ENCODE data around the gene SUGCT. TPM values are rescaled to one million over a fixed set of nuclear protein-coding genes. Genes with fewer than 3 reads are reported as not detected.
"Not testable (repeated sequence)": the region's sequence is repeated elsewhere in the genome, so short reads cannot be mapped to it uniquely, and the experiment has no call there.

SUGCT gene
- total RNA-seq, 1 experiment from 2014 or later, result 15.3 TPM

GRCh38 chr7:40135317-40135610 is 459 bp downstream of the SUGCT start:
- DNase-seq (ENCODE audit: low spot score), result no peak
- in situ Hi-C loops (cut with HindIII; ENCODE audit: low sequenced_read_pairs), result no loop called here

- no peak for DNase-seq (ENCODE audit: low spot score)
- in situ Hi-C loops (cut with HindIII; ENCODE audit: low sequenced_read_pairs), result no loop called here
These were observed 2.8 kb downstream of the SUGCT start for GRCh38 chr7:40137563-40137962.

GRCh38 chr7:40138973-40139372 is 4.2 kb downstream of the SUGCT start:
- no peak for DNase-seq (ENCODE audit: low spot score)
- in situ Hi-C loops (cut with HindIII; ENCODE audit: low sequenced_read_pairs), result no loop called here

- DNase-seq (ENCODE audit: low spot score); in situ Hi-C loops (cut with HindIII; ENCODE audit: low sequenced_read_pairs): not testable (repeated sequence)
These were observed 5.1 kb downstream of the SUGCT start for GRCh38 chr7:40139891-40140290.

GRCh38 chr7:40141916-40142315 is 7.1 kb downstream of the SUGCT start:
- in situ Hi-C loops (cut with HindIII; ENCODE audit: low sequenced_read_pairs); DNase-seq (ENCODE audit: low spot score): not testable (repeated sequence)

DNA sequence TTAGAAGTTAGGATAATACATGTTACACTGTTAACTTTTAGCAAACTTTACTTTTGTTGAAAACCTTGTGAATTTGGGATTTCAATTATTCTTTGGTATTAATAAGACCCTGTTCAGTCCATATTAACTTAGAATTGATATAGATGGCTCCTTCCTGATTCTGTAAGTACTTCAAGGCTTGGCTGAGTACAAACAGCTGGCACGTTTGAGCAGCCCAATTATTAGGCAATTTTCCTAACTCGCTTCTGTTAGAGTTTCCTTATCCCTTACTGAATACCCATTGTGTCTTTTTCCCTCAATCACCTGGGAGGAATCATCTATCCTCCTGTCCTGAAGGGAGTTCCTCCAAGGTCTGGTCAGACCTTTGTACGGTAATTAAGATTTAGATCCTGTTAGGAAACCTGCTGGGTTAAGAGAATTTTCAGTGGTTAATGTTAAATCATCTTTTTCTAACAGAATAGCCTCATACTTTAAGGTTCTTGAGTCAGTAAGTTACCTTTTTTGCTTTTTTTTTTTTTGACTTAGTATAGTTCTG is 10.9 kb downstream of the SUGCT start:
- in situ Hi-C loops (cut with HindIII; ENCODE audit: low sequenced_read_pairs); DNase-seq (ENCODE audit: low spot score): not testable (repeated sequence)

- DNase-seq (ENCODE audit: low spot score), result no peak
- in situ Hi-C loops (cut with HindIII; ENCODE audit: low sequenced_read_pairs), result no loop called here
These were observed 12.8 kb downstream of the SUGCT start for GRCh38 chr7:40147371-40148246.

DNA sequence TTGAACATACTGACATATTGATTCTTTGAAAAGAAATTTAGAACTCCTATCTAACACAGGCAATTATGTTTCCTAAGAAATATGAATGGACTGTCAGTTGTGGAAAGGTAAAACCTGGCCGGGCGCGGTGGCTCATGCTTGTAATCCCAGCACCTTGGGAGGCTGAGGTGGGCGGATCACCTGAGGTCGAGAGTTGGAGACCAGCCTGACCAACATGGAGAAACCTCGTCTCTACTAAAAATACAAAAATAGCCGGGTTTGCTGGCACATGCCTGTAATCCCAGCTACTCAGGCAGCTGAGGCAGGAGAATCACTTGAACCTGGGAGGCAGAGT is 13.4 kb downstream of the SUGCT start:
- in situ Hi-C loops (cut with HindIII; ENCODE audit: low sequenced_read_pairs); DNase-seq (ENCODE audit: low spot score): not testable (repeated sequence)

- in situ Hi-C loops (cut with HindIII; ENCODE audit: low sequenced_read_pairs), result no loop called here
- DNase-seq (ENCODE audit: low spot score), result no peak
These were observed 13.9 kb downstream of the SUGCT start for GRCh38 chr7:40148671-40149070.

GRCh38 chr7:40151504-40151903 is 16.7 kb downstream of the SUGCT start:
- DNase-seq (ENCODE audit: low spot score), result no peak
- in situ Hi-C loops (cut with HindIII; ENCODE audit: low sequenced_read_pairs), result no loop called here

DNA sequence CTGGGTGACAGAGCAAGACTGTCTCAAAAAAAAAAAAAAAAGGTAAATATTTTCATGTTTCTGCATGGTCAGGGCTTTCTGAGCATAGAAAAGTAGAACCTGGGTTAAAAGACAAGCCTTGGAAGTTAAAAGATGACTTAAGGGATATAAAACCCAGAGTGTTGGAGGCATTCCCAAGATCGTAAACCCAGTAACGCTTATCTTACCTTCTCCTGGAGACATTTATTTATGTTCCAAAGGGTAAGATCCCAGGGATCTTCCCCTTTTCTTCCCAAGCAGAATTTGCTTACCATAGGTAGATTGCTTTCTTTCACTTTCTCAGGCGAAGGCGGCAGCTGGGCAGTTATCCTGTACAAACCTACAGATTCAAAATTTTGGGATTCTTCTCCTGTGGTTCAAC is 22.2 kb downstream of the SUGCT start:
- in situ Hi-C loops (cut with HindIII; ENCODE audit: low sequenced_read_pairs), result no loop called here
- no peak for DNase-seq (ENCODE audit: low spot score)

GRCh38 chr7:40162516-40162915 is 27.7 kb downstream of the SUGCT start:
- in situ Hi-C loops (cut with HindIII; ENCODE audit: low sequenced_read_pairs), result no loop called here

DNA sequence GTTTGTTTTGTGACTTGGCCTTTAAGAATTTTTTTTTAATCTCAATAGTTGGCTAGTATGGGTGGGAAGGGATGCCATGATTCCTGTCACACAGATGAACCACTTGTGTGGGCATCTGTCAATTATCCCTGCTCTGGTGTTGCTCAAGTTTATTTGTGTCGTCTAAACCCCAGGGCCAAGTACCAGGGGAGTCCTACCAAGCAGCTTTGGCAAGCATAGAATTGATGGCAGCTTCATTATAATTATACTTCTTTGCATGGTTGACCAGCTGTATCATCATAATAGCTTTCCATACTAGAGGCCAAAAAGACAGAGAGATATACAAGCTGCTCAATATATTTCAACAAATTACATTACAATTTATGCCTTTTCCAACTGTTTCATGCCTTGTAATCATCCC is 30.4 kb downstream of the SUGCT start:
- in situ Hi-C loops (cut with HindIII; ENCODE audit: low sequenced_read_pairs), result no loop called here
- DNase-seq (ENCODE audit: low spot score), result peak; percentile 14

More at GRCh38 chr7:40162516-40162915, 27.7 kb downstream of the SUGCT start:
- no peak for DNase-seq (ENCODE audit: low spot score)

- in situ Hi-C loops (cut with HindIII; ENCODE audit: low sequenced_read_pairs), result no loop called here
- no peak for DNase-seq (ENCODE audit: low spot score)
These were observed 32.5 kb downstream of the SUGCT start for GRCh38 chr7:40167291-40167690.

- DNase-seq (ENCODE audit: low spot score); in situ Hi-C loops (cut with HindIII; ENCODE audit: low sequenced_read_pairs): not testable (repeated sequence)
These were observed 33.5 kb downstream of the SUGCT start for GRCh38 chr7:40168266-40168665.

GRCh38 chr7:40173121-40173520 is 38.3 kb downstream of the SUGCT start:
- DNase-seq (ENCODE audit: low spot score); in situ Hi-C loops (cut with HindIII; ENCODE audit: low sequenced_read_pairs): not testable (repeated sequence)

- DNase-seq (ENCODE audit: low spot score); in situ Hi-C loops (cut with HindIII; ENCODE audit: low sequenced_read_pairs): not testable (repeated sequence)
These were observed 40.5 kb downstream of the SUGCT start for GRCh38 chr7:40175256-40175655.

DNA sequence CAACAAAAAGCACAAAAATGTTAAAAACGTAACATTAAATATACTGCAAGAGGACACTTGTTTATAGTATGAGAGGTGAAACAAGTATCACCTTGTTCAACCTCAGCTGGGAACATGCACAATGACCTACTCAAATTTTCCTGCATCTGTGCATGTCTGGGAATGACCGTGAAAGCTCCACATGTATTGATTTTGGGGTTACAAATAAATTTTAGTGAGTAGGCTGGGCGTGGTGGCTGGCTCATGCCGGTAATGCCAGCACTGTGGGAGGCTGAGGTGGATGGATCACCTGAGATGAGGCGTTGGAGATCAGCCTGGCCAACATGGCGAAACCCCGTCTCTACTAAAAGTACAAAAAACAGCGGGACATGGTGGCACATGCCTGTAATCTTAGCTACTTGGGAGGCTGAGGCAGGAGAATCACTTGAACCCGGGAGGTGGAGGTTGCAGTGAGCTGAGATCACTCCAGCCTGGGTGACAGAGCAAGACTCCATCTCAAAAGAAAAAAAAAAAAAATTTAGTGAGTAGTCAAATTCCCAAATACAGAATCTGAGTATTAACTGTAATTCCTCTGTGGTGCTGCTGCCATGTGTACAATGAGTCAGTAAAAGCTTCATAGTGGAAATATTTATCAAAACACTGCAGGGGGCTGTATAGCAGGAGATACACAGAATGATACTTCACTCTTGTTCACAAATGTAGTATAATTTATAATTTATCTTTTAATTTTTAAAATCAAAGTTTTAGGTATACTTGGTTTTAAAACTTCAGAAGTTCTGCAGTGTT is 41.1 kb downstream of the SUGCT start:
- DNase-seq (ENCODE audit: low spot score), result no peak
- in situ Hi-C loops (cut with HindIII; ENCODE audit: low sequenced_read_pairs), result no loop called here

GRCh38 chr7:40177071-40177470 is 42.3 kb downstream of the SUGCT start:
- no peak for DNase-seq (ENCODE audit: low spot score)
- in situ Hi-C loops (cut with HindIII; ENCODE audit: low sequenced_read_pairs), result no loop called here

DNA sequence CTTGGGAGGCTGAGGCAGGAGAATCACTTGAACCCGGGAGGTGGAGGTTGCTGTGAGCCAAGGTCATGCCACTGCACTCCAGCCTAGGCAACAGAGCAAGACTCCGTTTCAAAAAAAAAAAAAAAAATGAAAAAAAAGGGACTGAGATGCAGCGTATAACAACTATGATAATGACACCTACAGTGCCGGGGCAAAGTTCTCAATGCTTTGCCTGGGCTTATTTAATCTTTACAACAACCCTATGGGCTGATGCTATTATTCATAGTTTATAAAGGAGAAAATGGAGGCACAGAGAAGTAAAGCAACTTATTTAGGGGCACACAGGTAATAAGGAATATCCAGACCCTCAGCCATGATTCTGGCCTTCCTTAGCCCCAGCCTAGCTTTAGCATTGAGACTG is 47.6 kb downstream of the SUGCT start:
- in situ Hi-C loops (cut with HindIII; ENCODE audit: low sequenced_read_pairs), result no loop called here
- DNase-seq (ENCODE audit: low spot score), result no peak

Measured in G401 (cell line).